Tibial nerve (tissue), 4 donors: ENCODE data around the gene EVPL.

Experiments
- EP300 ChIP-seq, 2 donors: sonication (generic); formaldehyde crosslinking; IDR thresholded peaks; one replicate each; pipeline ENCODE4 v1.6.1; 2017; ENCODE audit warnings: antibody characterized with exemption in 2 of 2, mild to moderate bottlenecking in 1 of 2
- POLR2A ChIP-seq, 2 donors: fragments of 450-650 bp; IDR thresholded peaks; one replicate each; pipeline ENCODE4 v1.6.1; 2017; ENCODE audit warnings: antibody characterized with exemption in 2 of 2, mild to moderate bottlenecking in 2 of 2, moderate library complexity in 2 of 2
- TF ChIP-seq, protein P1 (sequence below), 5 experiments: fragments of 200-600 bp in 3 of 5; fragments of 450-650 bp in 2 of 5; sonication (generic) in 3 of 5; IDR thresholded peaks; one replicate each; pipeline ENCODE4 v1.5.1; 2016 to 2019; ENCODE audit warnings: antibody characterized with exemption in 5 of 5, mild to moderate bottlenecking in 3 of 5, moderate library complexity in 2 of 5

GRCh38 chr17:76050538-76051467 is 23.7 kb upstream of the EVPL start:
- TF ChIP-seq, protein P1, sequence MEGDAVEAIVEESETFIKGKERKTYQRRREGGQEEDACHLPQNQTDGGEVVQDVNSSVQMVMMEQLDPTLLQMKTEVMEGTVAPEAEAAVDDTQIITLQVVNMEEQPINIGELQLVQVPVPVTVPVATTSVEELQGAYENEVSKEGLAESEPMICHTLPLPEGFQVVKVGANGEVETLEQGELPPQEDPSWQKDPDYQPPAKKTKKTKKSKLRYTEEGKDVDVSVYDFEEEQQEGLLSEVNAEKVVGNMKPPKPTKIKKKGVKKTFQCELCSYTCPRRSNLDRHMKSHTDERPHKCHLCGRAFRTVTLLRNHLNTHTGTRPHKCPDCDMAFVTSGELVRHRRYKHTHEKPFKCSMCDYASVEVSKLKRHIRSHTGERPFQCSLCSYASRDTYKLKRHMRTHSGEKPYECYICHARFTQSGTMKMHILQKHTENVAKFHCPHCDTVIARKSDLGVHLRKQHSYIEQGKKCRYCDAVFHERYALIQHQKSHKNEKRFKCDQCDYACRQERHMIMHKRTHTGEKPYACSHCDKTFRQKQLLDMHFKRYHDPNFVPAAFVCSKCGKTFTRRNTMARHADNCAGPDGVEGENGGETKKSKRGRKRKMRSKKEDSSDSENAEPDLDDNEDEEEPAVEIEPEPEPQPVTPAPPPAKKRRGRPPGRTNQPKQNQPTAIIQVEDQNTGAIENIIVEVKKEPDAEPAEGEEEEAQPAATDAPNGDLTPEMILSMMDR (IDR thresholded peaks at IDR 0.05): no peak
- TF ChIP-seq POLR2A (IDR thresholded peaks at IDR 0.05) (no peak), EP300 (IDR thresholded peaks at IDR 0.05) (no peak)
